Dermis microvascular lymphatic vessel endothelial cell (primary cell): Measurements from ENCODE around the gene MAP1S. TPM values are rescaled to one million over a fixed set of nuclear protein-coding genes. Genes with fewer than 3 reads are reported as not detected.

Experiments
- DNase-seq, 2 donors: peaks; one replicate each; pipeline versions ENCODE4 v3.0.0 to v3.0.0-alpha.2; 2010; ENCODE audit warnings: low read depth in 2 of 2
- total RNA-seq: library from RNA; depleted of rRNA; stranded (reverse); fragments of >200 nt; gene quantifications from 2 replicates; pipeline ENCODE4 v1.2.1, GENCODE V29; 2014

Gene MAP1S
- total RNA-seq, 1 donor from 2014 or later = 27.5 TPM

GRCh38 chr19:17688853-17689595, 30.3 kb upstream of the MAP1S start:
- no peak for DNase-seq

DNA sequence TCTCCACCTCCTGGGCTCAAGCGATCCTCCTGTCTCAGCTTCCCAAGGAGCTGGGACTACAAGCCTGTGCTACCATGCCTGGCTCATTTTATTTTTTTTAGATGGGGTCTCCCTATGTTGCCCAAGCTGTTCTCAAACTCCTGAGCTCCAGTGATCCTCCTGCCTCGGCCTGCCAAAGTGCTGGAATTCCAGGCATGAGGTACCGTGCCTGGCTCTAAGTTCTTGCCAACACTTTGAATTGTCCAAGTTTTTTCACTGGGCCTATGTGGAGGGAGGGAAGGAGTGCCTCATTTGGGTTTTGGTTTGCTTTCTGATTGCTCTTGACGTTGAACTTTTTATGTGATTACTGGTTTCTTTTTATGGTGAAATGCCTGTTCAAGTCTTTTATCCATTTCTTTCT, 26.7 kb upstream of the MAP1S start:
- no peak for DNase-seq

GRCh38 chr19:17695198-17695597, 24.1 kb upstream of the MAP1S start:
- DNase-seq = no peak

DNA sequence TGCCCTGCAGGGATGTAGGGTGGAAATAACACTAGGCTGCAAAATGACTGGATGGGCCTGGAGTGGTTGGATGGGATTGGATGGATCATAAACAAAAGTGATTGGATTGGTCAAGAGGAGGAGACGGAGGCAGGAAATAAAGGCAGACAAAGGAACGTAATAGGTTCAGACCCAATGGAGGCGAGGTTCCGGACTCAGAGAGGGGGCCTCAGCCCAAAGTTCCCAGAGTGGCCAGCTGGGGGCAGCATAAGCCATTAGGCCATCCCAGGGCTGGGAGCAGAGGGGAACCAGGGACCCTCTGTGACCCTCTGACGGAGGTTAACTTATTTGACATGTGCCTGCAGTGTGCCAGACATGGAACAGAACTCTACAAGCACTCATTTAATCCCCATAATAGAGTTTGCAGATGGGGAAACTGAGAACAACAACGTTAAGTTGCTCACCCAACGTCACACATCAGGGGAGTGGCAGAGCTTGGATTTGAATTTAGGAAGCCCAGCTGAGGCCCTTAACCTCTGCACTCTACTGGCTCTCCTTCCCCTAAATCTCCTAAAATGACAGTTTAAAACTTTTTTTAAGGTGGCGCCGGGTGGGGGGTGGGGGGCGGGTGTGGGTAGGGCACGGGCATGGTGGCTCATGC, 15.3 kb upstream of the MAP1S start:
- DNase-seq = peak; percentile 61 to 77

DNA sequence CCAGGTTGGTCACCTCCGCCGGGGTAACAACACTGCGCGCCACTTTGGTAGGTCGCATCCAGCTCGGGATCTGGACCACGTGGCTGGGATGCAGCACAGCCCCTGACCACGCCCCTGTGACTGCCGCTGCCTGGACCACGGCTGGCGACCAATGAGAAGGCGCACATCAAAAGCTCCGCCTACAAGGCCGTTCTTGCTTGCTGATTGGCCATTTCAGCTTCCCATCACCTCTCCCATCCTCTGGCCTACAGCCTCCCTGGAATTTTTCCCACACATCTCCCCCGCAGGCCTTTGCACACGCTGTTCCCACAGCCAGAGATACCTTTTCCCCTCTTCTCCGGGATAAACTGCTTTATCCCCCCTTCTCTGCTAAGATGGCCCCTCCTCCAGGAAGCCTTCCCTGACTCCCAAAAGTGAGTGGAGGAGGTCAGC, 12.5 kb upstream of the MAP1S start:
- DNase-seq = peak in 1 of 2 donors; percentile 49

- DNase-seq = no peak
Observed at GRCh38 chr19:17711851-17712250, 7.4 kb upstream of the MAP1S start.

- no peak for DNase-seq
Observed at GRCh38 chr19:17716309-17716929, 2.9 kb upstream of the MAP1S start.

DNA sequence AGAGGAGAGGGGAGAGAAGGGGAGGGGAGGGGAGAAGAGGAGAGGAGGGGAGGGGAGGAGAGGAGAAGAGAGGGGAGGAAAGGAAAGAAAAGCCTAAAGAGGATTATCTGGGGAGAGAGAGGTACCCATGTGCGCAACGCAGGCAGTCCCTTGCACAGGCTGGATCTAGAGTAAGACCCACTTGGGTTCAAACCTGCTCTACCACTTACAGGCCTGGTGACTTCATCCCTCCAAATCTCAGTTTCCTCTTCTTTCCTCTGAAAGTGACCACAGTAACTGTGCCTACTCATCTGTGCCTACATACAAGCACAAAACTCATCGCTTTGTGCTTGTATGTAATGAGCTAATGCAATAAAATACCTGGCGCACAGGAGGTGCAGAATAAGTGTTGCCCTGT, 732 bp upstream of the MAP1S start:
- DNase-seq = no peak

DNA sequence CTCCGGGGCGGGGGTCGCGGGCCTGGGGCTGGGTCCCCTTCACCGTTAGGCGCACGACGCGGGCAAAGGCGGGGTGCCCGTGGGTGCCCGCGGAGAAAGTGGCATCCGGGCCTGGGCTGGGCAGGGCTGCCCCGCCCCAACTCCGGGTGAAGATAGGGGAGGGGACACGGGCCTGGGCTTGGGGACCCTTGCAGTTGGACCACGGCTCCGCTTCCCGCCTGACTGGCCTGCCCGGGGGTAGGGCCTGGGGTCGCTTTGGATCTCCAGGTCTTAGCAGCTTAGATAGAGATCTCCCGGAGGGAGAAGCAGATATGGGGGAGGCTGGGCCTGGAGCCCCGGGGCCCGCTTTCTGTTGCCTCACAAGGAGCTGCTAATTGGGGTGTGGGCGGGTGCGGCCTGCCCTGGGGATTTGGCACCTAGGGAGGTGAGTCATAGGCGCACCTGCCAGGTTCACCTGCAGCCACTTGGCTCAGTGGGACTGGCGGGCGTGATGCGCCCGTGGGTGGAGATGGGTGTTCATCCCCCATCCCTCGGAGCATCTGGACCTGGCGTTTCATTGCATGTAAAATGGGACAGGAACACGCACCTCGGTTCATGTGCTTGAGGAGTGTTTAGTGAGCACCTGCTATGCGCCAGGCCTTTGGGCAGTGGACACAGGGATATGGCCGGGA, 585 bp downstream of the MAP1S start:
- DNase-seq = no peak

- DNase-seq = peak in 1 of 2 donors; percentile 59
Observed at GRCh38 chr19:17720440-17720839, 1.2 kb downstream of the MAP1S start.

DNA sequence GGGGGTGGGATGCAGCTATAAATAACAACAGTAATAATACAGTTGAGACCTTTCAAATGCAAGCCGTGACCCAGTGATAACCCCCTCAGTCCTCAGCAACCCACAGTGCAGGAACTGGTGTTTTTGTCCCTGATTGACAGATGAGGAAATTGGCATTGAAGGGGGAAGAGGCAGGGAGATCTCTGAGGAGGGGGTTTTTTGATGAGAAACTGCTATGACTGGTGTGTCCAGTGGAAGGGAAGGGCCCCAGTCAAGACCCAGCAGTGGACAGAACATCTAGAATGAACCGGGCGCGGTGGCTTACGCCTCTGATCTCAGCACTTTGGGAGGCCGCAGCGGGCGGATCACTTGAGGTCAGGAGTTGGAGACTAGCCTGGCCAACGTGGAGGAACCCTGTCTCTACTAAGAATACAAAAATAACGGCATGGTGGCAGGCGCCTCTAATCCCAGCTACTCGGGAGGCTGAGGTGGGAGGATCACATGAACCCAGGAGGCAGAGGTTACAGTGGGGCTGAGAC, 1.9 kb downstream of the MAP1S start:
- no peak for DNase-seq

- DNase-seq = peak; percentile 21 to 88
Observed at GRCh38 chr19:17721821-17722220, 2.5 kb downstream of the MAP1S start.

GRCh38 chr19:17722655-17723240, 3.5 kb downstream of the MAP1S start:
- no peak for DNase-seq

DNA sequence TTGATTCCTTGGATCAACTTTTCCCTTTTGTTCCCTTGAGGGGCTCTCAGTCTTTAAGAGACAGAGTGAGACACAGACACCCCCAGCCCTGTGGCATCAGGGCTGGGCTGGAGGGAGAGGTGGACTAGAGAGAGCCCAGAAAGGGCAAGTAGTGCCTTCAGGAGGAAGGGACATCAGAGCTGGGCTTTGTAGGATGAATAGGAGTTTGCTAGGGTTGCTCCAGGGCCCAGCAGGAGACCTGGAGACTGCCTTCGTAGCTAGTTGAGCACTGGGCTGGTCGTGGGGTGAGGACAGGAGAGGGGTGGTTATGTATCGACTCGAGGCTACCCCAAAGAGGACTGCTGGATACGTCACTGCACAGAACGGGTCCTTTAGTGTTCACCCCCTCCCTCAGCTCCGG, 5.4 kb downstream of the MAP1S start:
- DNase-seq = no peak

- DNase-seq = no peak
Observed at GRCh38 chr19:17725422-17726078, 6.3 kb downstream of the MAP1S start.

DNA sequence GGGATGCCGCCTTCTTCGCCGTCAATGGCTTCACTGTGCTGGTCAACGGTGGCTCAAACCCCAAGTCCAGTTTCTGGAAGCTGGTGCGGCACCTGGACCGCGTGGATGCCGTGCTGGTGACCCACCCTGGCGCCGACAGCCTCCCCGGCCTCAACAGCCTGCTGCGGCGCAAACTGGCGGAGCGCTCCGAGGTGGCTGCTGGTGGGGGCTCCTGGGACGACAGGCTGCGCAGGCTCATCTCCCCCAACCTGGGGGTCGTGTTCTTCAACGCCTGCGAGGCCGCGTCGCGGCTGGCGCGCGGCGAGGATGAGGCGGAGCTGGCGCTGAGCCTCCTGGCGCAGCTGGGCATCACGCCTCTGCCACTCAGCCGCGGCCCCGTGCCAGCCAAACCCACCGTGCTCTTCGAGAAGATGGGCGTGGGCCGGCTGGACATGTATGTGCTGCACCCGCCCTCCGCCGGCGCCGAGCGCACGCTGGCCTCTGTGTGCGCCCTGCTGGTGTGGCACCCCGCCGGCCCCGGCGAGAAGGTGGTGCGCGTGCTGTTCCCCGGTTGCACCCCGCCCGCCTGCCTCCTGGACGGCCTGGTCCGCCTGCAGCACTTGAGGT, 7.0 kb downstream of the MAP1S start:
- no peak for DNase-seq

GRCh38 chr19:17726964-17727773, 7.9 kb downstream of the MAP1S start:
- no peak for DNase-seq

DNA sequence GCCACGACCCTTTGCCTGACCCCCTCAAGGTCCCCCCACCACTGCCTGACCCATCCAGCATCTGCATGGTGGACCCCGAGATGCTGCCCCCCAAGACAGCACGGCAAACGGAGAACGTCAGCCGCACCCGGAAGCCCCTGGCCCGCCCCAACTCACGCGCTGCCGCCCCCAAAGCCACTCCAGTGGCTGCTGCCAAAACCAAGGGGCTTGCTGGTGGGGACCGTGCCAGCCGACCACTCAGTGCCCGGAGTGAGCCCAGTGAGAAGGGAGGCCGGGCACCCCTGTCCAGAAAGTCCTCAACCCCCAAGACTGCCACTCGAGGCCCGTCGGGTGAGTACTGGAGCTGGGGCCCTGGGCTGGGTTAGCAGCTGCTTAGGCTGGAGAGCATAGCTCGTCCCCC, 8.6 kb downstream of the MAP1S start:
- no peak for DNase-seq

- DNase-seq = no peak
Observed at GRCh38 chr19:17733127-17733526, 13.8 kb downstream of the MAP1S start.

DNA sequence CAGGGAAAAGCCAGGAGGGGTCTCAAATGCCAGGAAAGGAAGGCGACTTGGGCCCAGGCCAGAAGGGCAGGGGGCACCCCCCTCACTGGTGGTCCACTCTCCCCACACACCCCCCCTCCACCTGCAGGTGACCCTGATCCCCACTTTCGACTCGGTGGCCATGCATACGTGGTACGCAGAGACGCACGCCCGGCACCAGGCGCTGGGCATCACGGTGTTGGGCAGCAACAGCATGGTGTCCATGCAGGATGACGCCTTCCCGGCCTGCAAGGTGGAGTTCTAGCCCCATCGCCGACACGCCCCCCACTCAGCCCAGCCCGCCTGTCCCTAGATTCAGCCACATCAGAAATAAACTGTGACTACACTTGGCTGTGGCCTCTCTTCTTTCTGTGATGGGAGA, 14.9 kb downstream of the MAP1S start:
- no peak for DNase-seq
